IPS DF 4.7 (cell line): ENCODE data around the gene CBR1.
A peak's percentile ranks its signal among the peaks of the same experiment; 100 is the strongest.

Experiments
- DNase-seq: peaks from one replicate; pipeline ENCODE4 v3.0.0-alpha.2; 2013; ENCODE audit warnings: low spot score; ENCODE audit errors: extremely low read depth

CBR1 gene

DNA sequence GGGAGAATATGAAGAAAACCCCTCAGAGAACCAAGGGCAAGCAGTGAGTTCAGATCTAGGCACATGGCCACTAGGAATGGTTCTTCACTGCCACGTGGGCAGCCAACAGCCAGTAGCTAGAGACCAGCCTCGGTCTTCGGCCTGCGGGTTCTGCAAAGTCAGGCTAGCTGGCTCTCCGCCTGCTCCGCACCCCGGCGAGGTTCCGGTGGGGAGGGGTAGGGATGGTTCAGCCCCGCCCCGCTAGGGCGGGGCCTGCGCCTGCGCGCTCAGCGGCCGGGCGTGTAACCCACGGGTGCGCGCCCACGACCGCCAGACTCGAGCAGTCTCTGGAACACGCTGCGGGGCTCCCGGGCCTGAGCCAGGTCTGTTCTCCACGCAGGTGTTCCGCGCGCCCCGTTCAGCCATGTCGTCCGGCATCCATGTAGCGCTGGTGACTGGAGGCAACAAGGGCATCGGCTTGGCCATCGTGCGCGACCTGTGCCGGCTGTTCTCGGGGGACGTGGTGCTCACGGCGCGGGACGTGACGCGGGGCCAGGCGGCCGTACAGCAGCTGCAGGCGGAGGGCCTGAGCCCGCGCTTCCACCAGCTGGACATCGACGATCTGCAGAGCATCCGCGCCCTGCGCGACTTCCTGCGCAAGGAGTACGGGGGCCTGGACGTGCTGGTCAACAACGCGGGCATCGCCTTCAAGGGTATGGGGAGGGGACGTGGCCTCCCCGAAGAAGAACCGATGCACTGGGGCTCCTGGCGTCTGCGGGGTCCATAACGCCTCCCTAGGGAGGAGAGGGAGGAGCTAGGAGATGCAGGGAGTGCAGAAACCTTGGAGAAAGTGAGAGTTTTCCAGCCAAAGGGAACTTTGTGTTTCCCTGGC lies at the start of gene CBR1:
TSS of gene CBR1 (plus strand) at position 312 of the 871 bp plus-strand sequence. CDS start at position 404, 92 bp downstream.
- DNase-seq: peak; percentile 38

DNA sequence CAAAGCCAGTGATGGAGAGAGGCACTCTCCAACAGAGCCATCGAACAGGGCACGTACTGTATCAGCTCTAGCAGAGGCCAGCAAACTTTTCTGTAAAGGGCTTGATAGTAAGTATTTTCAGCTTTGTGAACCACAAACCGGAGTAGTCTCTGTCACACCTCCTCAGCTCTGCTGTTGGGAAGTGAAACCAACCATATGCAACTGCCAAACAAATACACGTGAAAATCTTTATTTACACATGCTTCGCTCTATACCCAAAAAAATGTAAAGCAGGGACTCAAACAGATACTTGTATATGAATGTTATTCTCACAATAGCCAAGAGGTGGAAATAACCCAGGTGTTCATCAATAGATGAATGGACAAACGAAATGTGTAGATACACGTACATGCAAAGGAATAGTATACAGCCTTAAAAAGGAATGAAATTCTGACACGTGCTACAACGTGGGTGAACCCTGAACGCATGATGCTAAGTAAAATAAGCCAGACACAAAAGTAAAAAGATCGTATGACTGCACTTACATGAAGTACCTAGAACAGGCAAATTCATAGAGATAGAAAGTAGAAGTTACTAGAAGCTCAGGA lies 48.5 kb upstream of the CBR1 start:
- DNase-seq: no peak

GRCh38 chr21:36022427-36023091 lies 47.3 kb upstream of the CBR1 start:
- no peak for DNase-seq

- DNase-seq: no peak
These were observed 46.7 kb upstream of the CBR1 start for GRCh38 chr21:36023092-36023480.

GRCh38 chr21:36024782-36025181 lies 45.0 kb upstream of the CBR1 start:
- no peak for DNase-seq

- no peak for DNase-seq
These were observed 42.5 kb upstream of the CBR1 start for GRCh38 chr21:36027347-36027746.

GRCh38 chr21:36028127-36029069 lies 41.4 kb upstream of the CBR1 start:
- peak; percentile 71 for DNase-seq

DNA sequence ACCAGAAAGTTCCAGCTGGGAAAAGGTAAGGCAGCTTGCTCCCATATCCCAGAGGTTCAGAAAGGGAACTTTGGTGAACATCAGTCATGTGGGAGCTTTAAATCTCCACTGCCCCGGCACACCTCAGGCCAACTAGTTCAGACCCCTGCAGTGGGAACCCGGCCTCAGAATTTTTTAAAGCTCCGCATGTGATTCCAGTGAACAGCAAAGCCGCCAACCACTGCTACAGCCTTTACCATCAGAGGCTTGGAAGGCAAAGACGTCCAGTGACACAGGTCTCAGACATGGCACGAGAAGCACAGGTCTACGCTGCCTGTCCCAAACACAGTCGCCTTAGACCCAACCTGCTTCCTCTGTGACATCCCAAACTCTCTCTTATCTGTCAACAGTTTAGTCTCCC lies 40.5 kb upstream of the CBR1 start:
- no peak for DNase-seq

GRCh38 chr21:36030581-36031189 lies 39.1 kb upstream of the CBR1 start:
- no peak for DNase-seq

GRCh38 chr21:36032647-36033406 lies 37.0 kb upstream of the CBR1 start:
- no peak for DNase-seq

DNA sequence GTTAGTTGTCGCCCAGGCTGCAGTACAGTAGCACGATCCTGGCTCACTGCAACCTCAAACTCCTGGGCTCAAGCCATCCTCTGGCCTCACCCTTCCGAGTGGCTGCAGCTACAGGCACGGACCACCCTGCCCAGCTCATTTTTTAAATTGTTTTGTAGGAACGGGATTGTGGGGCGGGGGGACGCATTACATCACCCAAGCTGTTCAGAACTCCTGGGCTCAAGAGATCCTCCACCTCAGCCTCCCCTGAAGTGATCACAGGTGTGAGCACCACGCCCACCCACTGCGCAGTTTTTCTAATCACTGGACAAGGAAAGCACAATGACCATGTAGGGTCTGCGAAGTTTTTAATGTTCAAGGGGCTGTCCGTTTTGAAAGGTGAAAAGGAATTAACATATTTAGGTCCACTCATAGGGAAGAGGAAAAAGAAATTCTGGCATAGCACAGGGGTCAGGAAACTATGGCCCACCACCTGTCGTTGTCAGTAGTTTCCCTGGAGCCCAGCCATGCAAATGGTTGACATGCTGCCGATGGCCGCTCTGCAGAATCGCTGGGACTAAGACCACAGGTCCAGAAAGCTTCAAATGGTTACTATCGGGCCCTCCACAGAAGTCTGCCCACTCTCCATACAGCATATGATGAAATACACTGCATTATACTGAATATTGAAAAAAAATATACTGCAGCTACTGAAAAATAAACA lies 35.5 kb upstream of the CBR1 start:
- no peak for DNase-seq

- DNase-seq: no peak
These were observed 34.4 kb upstream of the CBR1 start for GRCh38 chr21:36035381-36035791.

- no peak for DNase-seq
These were observed 30.9 kb upstream of the CBR1 start for GRCh38 chr21:36038701-36039497.

- no peak for DNase-seq
These were observed 30.0 kb upstream of the CBR1 start for GRCh38 chr21:36039861-36040260.

GRCh38 chr21:36040389-36040788 lies 29.4 kb upstream of the CBR1 start:
- no peak for DNase-seq

- DNase-seq: no peak
These were observed 27.9 kb upstream of the CBR1 start for GRCh38 chr21:36041910-36042309.

DNA sequence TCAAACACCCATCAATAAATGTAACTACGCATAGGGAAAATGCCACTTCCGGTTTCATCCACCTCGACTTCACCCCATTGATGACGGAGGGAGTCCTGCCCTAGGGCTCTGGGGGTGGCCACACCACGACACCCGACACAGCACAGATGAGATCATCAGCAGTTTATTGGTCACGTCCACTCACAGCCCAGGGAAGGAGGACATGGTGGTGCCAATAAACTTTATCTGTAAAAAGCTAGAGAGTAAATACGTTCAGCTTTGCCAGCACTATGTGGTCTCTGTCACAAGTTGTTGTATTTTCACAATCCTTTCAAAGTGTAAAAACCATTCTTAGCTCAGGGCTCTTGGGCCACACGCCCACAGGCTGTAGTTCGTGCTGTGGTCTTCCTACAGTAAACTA lies 25.8 kb upstream of the CBR1 start:
- DNase-seq: no peak

- DNase-seq: no peak
These were observed 23.8 kb upstream of the CBR1 start for GRCh38 chr21:36045993-36046392.

GRCh38 chr21:36047139-36047538 lies 22.7 kb upstream of the CBR1 start:
- no peak for DNase-seq
